Ovary (tissue), 9 donors: ENCODE data around the gene NUMBL. TPM values are rescaled to one million over a fixed set of nuclear protein-coding genes. Genes with fewer than 3 reads are reported as not detected.

Experiments
- DNase-seq, 5 donors: peaks; one replicate each; pipeline ENCODE4 v3.0.0-alpha.2; 2019 to 2020
- H3K27ac ChIP-seq, 2 donors: fragments of 200-600 bp; one replicate each; pipeline versions ENCODE4 v1.5.1 to v1.8.0; 2019 to 2022
- H3K27me3 ChIP-seq: fragments of 200-600 bp; one replicate; pipeline ENCODE4 v1.8.0; 2022
- H3K36me3 ChIP-seq: fragments of 200-600 bp; sonication (generic); one replicate; pipeline ENCODE4 v1.5.1; 2019
- H3K4me1 ChIP-seq: one replicate; pipeline ENCODE4 v1.8.1; 2013; ENCODE audit warnings: mild to moderate bottlenecking, moderate library complexity; ENCODE audit not compliant: insufficient read depth
- H3K4me3 ChIP-seq: fragments of 200-600 bp; sonication (generic); one replicate; pipeline ENCODE4 v1.5.1; 2017
- H3K9me3 ChIP-seq, 2 donors: fragments of 200-600 bp in 1 of 2; sonication (generic) in 1 of 2; one replicate each; pipeline versions ENCODE4 v1.5.1 to v1.8.1; 2013 to 2019; ENCODE audit warnings: mild to moderate bottlenecking in 1 of 2, moderate library complexity in 1 of 2
- CTCF ChIP-seq, 3 donors: fragments of 450-650 bp in 2 of 3; fragments of 200-600 bp in 1 of 3; IDR thresholded peaks; one replicate each; pipeline versions ENCODE4 v1.5.1 to v1.8.0; 2016 to 2022; ENCODE audit warnings: antibody characterized with exemption in 3 of 3, mild to moderate bottlenecking in 1 of 3
- EP300 ChIP-seq: sonication (generic); formaldehyde crosslinking; IDR thresholded peaks from one replicate; pipeline ENCODE4 v1.6.1; 2017; ENCODE audit warnings: antibody characterized with exemption
- POLR2A ChIP-seq: fragments of 450-650 bp; IDR thresholded peaks from one replicate; pipeline ENCODE4 v1.6.1; 2017; ENCODE audit warnings: antibody characterized with exemption, mild to moderate bottlenecking, moderate library complexity
- WGBS, 3 donors: extraction: QIAGEN DNeasy Blood & Tissue Kit in 1 of 3; methylation state at CpG; one replicate each; pipeline versions ENCODE4 v1.1.5 to v1.1.7; 2013 to 2017; 5-methylcytosine and 5-hydroxymethylcytosine counted together
- intact Hi-C, 4 donors: fragments of 100-400 bp; cut with DNase I; formaldehyde crosslinking; loops; one replicate each; pipeline versions ENCODE4 v1.11.0 to v1.15.1; 2022 to 2023
- polyA plus RNA-seq, 2 donors: library from polyadenylated mRNA; stranded (reverse); fragments of 200-250 nt in 1 of 2; fragments of 350-450 nt in 1 of 2; fragmentation: Illumina TruSeq in 1 of 2; extraction: RNeasy Lipid Tissue Mini Kit (QIAGEN cat#74804) in 1 of 2; gene quantifications; one replicate each; pipeline ENCODE4 v1.2.3, GENCODE V29; 2013 to 2014
- total RNA-seq, 7 donors: library from RNA; depleted of rRNA in 2 of 7; stranded (reverse); fragments of >200 nt in 2 of 7; fragmentation: NEBNext Ultra II Directional in 3 of 7; extraction: Animal tissue kit (Norgen Biotek cat#: 25700) in 3 of 7; gene quantifications; one replicate each; pipeline versions ENCODE4 v1.1.0 to v1.2.4, GENCODE V29; 2016 to 2023
- donor health status: DM: no; HTN: no; CAD: no; lungs with moderate emphysema.
- donor health status: DM: no; HTN: no; CAD: no.
- donor health status: Bipolar disorder and iron deficiency.
- donor health status: DM: yes; HTN: yes; CAD: no.
- donor health status: DM: no; HTN: no; CAD: no.
- donor health status: DM: yes; HTN: yes; CAD: no.

The NUMBL gene
- total and polyA plus RNA-seq, 9 donors: 6.7 to 88.9 (median 62.3) TPM

DNA sequence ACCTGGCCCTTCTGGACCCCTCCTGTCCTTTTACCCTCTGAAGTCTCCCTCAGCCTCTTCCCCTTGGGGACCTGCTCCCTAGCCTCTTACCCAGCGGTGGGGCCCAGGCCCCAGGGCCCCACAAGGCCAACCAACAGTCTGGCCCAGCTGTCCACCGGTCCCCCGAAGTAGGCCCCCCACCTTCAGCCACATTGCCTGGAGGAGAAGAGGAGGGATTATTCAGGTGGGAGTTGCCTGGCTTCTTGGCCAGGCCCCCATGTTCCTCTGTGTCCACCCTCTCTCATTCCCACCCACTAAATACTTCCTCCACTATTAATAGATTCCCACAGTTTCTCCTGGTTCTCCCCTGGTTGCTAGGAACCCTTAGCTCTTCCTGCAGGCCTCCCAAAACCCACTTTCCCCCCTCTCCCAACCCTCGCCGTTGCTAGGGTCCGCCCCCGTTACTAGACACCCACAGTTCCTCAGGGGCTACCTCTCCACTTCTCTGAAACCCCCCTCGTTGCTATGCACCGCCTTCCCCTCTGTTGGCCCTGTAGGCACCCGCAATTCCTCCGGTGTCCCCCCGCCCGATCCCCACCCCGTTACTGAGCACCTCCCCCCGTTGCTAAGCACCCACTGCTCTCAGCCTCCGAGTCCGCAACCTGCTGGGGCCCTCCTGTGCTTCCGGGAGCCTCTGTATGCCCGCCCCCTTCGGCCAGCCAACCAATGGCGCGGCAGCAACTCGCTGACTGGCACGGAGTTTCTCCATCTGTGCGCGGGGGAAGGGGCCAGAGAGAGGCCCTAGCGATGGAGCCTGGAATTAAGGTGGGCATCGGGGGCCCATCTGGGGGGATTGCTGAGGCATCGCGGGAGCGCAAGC, 24.2 kb upstream of the NUMBL start:
- peak overlapping the region; percentile 45 for H3K4me3 ChIP-seq
- no peaks in the 10 kb centered on the region for H3K36me3 ChIP-seq
- no peaks in the 10 kb centered on the region for H3K9me3 ChIP-seq
- H3K4me1 ChIP-seq: peaks cover 8% of the 10 kb centered on the region
- 2% methylated on average over 31 of the region's 31 CpGs for WGBS, 3 donors
- peak overlapping the region; percentile 95 to 96 for H3K27ac ChIP-seq
- TF ChIP-seq CTCF (IDR thresholded peaks at IDR 0.05) (no peak), POLR2A (peak; percentile 14)
- no peaks in the 10 kb centered on the region for H3K27me3 ChIP-seq
- DNase-seq: peak; percentile 92 to 97 (median 95)
- intact Hi-C loops: loop anchor here in 2 of 4 donors (5.0 to 10.0 kb wide), 2 partner anchors 52 to 90 kb away; no protein-coding TSS in a partner anchor

DNA sequence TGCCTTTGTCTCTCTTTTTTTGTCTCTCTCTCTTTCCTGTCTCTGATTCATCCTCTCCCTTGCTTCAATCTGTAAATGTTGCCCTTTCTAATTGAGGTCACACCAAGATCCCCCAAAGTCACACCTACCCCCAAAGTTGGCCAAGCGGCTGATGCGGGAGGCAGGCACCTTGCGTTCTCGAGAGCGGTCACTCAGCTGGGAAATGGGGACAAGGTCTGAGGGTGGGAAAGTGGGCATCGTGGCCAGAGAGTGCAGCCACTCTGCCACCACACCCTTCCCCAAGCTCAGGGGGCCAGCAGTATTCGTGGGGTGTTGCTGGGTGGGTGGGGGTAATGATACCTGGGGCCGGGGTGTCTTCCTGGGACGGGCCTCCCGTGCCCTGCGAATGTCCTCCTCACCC, 23.5 kb upstream of the NUMBL start:
- H3K9me3 ChIP-seq: no peaks in the 10 kb centered on the region
- H3K27me3 ChIP-seq: no peaks in the 10 kb centered on the region
- H3K36me3 ChIP-seq: no peaks in the 10 kb centered on the region
- no peak overlapping the region for H3K4me3 ChIP-seq
- H3K27ac ChIP-seq: peak overlapping the region; percentile 95 to 96
- H3K4me1 ChIP-seq: peaks cover 3% of the 10 kb centered on the region
- intact Hi-C loops: loop anchor here in 2 of 4 donors (10.0 kb wide), 1 partner anchor 91 kb away; no protein-coding TSS in a partner anchor
- DNase-seq: peak in 1 of 5 donors; percentile 44
- WGBS, 3 donors: 80 to 86% (median 85%) methylated on average over 11 of the region's 11 CpGs
- no peak for TF ChIP-seq CTCF (IDR thresholded peaks at IDR 0.05)
- TF ChIP-seq EP300: no peak
- TF ChIP-seq POLR2A: no peak

GRCh38 chr19:40709817-40710216, 19.4 kb upstream of the NUMBL start:
- no peak for TF ChIP-seq EP300
- TF ChIP-seq CTCF (IDR thresholded peaks at IDR 0.05): no peak
- TF ChIP-seq POLR2A: no peak
- Histone ChIP-seq H3K9me3 (no peaks in the 10 kb centered on the region), H3K4me3 (no peak overlapping the region), H3K4me1 (peaks cover 3% of the 10 kb centered on the region), H3K27me3 (no peaks in the 10 kb centered on the region), H3K36me3 (no peaks in the 10 kb centered on the region), H3K27ac (no peak overlapping the region)
- WGBS, 3 donors: 88 to 94% (median 92%) methylated on average over 5 of the region's 5 CpGs
- intact Hi-C loops: loop anchor here in 2 of 4 donors (10.0 kb wide), 1 partner anchor 95 kb away; no protein-coding TSS in a partner anchor
- DNase-seq: no peak

- Histone ChIP-seq H3K27me3 (no peaks in the 10 kb centered on the region), H3K27ac (no peak overlapping the region), H3K4me3 (no peak overlapping the region), H3K36me3 (no peaks in the 10 kb centered on the region), H3K9me3 (no peaks in the 10 kb centered on the region), H3K4me1 (no peaks in the 10 kb centered on the region)
- no peak for TF ChIP-seq POLR2A
- no peak for TF ChIP-seq EP300
- TF ChIP-seq CTCF (IDR thresholded peaks at IDR 0.05): no peak
- intact Hi-C loops: no loop called here
- WGBS, 3 donors: 95 to 99% (median 96%) methylated on average over 7 of the region's 7 CpGs
- DNase-seq: no peak
These were observed 17.2 kb upstream of the NUMBL start for GRCh38 chr19:40707615-40708014.
